OCI-LY3 (cell line): ENCODE data around the gene GFPT1.
"Not testable (repeated sequence)": the region's sequence is repeated elsewhere in the genome, so short reads cannot be mapped to it uniquely, and the experiment has no call there.

ENCODE experiments used
- H2AFZ ChIP-seq: fragments of 200-600, 300-600 bp; shearing (Covaris generic); 2 replicates; pipeline ENCODE4 v1.6.0; 2014; ENCODE audit warnings: antibody characterized with exemption, low read depth, low read length
- H3K27ac ChIP-seq: fragments of 200-600, 300-600 bp; sonication (generic); 2 replicates; pipeline ENCODE4 v1.5.1; 2014; ENCODE audit warnings: mild to moderate bottlenecking, low read length, moderate library complexity, mixed read lengths
- H3K27me3 ChIP-seq: fragments of 200-600, 300-600 bp; sonication (generic); 2 replicates; pipeline ENCODE4 v1.6.1; 2014; ENCODE audit warnings: low read depth, low read length, mixed read lengths
- H3K36me3 ChIP-seq: fragments of 200-600, 300-600 bp; sonication (generic); replicated peaks from 2 replicates; pipeline ENCODE3; 2014; ENCODE audit warnings: low read depth, low read length, mixed read lengths
- H3K4me1 ChIP-seq: fragments of 300-600, 200-600 bp; sonication (generic); 2 replicates; pipeline ENCODE4 v1.6.1; 2014; ENCODE audit warnings: low read length, mixed read lengths
- H3K4me2 ChIP-seq: fragments of 200-600, 300-600 bp; sonication (generic); 2 replicates; pipeline ENCODE4 v1.6.1; 2014; ENCODE audit warnings: low read length, mixed read lengths
- H3K4me3 ChIP-seq: fragments of 300-600, 200-600 bp; sonication (generic); 2 replicates; pipeline ENCODE4 v1.5.1; 2014; ENCODE audit warnings: antibody characterized with exemption, mild to moderate bottlenecking, low read length, moderate library complexity
- H3K79me2 ChIP-seq: fragments of 300-600, 200-600 bp; shearing (Covaris generic); 2 replicates; pipeline ENCODE4 v1.6.1; 2014; ENCODE audit warnings: mild to moderate bottlenecking, low read length, mixed read lengths
- H3K9ac ChIP-seq: fragments of 300-600, 200-600 bp; shearing (Covaris generic); 2 replicates; pipeline ENCODE4 v1.6.0; 2014; ENCODE audit warnings: mild to moderate bottlenecking, low read length, moderate library complexity
- H3K9me3 ChIP-seq: fragments of 200-600, 300-600 bp; shearing (Covaris generic); 2 replicates; pipeline ENCODE4 v1.6.1; 2014; ENCODE audit warnings: low read length, mixed read lengths; ENCODE audit not compliant: insufficient read depth
- H4K20me1 ChIP-seq: fragments of 200-600, 300-600 bp; sonication (generic); 2 replicates; pipeline ENCODE4 v1.6.1; 2016; ENCODE audit warnings: low read length, mixed read lengths; ENCODE audit not compliant: insufficient read depth
- EZH2phosphoT487 ChIP-seq: fragments of 200-600 bp; shearing (Covaris generic); IDR thresholded peaks from 2 replicates; pipeline ENCODE4 v1.6.1; 2018; ENCODE audit warnings: antibody characterized with exemption, mixed run types, low read depth
- TF ChIP-seq, protein P1 (sequence below): fragments of 200-600, 300-600 bp; sonication (generic); IDR thresholded peaks from 2 replicates; pipeline ENCODE4 v1.5.1; 2014; ENCODE audit warnings: antibody characterized with exemption, low read length, low read depth

The GFPT1 gene

DNA sequence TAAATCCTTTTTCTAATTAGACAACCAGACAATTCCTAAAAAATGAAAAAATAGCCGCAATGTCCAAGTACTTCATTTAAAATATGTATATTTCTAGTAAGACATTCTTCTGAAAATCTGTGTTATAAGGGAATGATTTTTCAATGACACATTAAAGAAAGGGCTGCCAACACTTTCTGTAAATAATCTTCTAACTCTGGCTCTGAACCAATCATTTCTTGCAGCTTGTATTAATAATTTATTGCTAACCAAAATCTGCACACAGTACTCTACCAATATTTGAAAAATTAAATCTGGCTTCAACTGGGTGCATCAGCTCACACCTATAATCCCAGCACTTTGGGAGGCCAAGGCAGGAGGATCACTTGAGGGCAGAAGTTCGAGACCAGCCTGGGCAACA lies 42.0 kb upstream of the GFPT1 start:
- Histone ChIP-seq H4K20me1 (no peaks in the 10 kb centered on the region), H3K9ac (no peak overlapping the region), H3K9me3 (no peaks in the 10 kb centered on the region), H3K27me3 (no peaks in the 10 kb centered on the region), H2AFZ (no peak overlapping the region), H3K36me3 (no peaks in the 10 kb centered on the region), H3K4me2 (no peak overlapping the region), H3K4me3 (no peak overlapping the region), H3K4me1 (no peaks in the 10 kb centered on the region), H3K79me2 (no peaks in the 10 kb centered on the region), H3K27ac (no peak overlapping the region)
- TF ChIP-seq, protein P1, sequence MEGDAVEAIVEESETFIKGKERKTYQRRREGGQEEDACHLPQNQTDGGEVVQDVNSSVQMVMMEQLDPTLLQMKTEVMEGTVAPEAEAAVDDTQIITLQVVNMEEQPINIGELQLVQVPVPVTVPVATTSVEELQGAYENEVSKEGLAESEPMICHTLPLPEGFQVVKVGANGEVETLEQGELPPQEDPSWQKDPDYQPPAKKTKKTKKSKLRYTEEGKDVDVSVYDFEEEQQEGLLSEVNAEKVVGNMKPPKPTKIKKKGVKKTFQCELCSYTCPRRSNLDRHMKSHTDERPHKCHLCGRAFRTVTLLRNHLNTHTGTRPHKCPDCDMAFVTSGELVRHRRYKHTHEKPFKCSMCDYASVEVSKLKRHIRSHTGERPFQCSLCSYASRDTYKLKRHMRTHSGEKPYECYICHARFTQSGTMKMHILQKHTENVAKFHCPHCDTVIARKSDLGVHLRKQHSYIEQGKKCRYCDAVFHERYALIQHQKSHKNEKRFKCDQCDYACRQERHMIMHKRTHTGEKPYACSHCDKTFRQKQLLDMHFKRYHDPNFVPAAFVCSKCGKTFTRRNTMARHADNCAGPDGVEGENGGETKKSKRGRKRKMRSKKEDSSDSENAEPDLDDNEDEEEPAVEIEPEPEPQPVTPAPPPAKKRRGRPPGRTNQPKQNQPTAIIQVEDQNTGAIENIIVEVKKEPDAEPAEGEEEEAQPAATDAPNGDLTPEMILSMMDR: no peak
- TF ChIP-seq EZH2phosphoT487: no peak

- TF ChIP-seq, protein P1: no peak
- no peak for TF ChIP-seq EZH2phosphoT487
- H2AFZ ChIP-seq: no peak overlapping the region
- no peak overlapping the region for H3K27ac ChIP-seq
- H3K27me3 ChIP-seq: no peaks in the 10 kb centered on the region
- no peak overlapping the region for H3K9ac ChIP-seq
- H3K4me3 ChIP-seq: no peak overlapping the region
- H3K4me2 ChIP-seq: no peak overlapping the region
- no peaks in the 10 kb centered on the region for H3K79me2 ChIP-seq
- no peaks in the 10 kb centered on the region for H3K9me3 ChIP-seq
- no peaks in the 10 kb centered on the region for H4K20me1 ChIP-seq
- no peaks in the 10 kb centered on the region for H3K36me3 ChIP-seq
- no peaks in the 10 kb centered on the region for H3K4me1 ChIP-seq
These were observed 37.4 kb upstream of the GFPT1 start for GRCh38 chr2:69424419-69424818.

DNA sequence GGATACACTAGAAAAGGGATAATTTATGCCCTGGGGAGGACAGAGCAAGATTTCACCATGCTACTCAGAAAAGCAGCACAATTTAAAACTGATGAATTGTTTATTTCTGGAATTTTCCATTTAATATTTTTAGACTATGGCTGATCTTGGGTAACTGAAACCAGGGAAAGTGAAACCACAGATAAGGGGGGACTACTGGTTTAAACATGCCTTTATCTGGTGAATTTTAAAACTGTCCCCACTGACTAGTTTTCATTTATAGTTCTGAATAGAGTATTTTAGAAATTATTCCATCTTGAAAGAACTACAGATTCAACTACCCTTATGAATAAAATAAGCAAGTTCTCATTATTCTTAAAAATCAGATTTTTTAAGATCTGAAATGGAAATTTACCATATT lies 35.2 kb upstream of the GFPT1 start:
- Histone ChIP-seq H3K9me3 (no peaks in the 10 kb centered on the region), H3K27me3 (no peaks in the 10 kb centered on the region), H3K4me3 (no peak overlapping the region), H2AFZ (no peak overlapping the region), H3K36me3 (no peaks in the 10 kb centered on the region), H4K20me1 (no peaks in the 10 kb centered on the region), H3K9ac (no peak overlapping the region), H3K4me2 (no peak overlapping the region), H3K4me1 (no peaks in the 10 kb centered on the region), H3K79me2 (no peaks in the 10 kb centered on the region), H3K27ac (no peak overlapping the region)
- TF ChIP-seq EZH2phosphoT487: no peak
- TF ChIP-seq, protein P1: no peak

DNA sequence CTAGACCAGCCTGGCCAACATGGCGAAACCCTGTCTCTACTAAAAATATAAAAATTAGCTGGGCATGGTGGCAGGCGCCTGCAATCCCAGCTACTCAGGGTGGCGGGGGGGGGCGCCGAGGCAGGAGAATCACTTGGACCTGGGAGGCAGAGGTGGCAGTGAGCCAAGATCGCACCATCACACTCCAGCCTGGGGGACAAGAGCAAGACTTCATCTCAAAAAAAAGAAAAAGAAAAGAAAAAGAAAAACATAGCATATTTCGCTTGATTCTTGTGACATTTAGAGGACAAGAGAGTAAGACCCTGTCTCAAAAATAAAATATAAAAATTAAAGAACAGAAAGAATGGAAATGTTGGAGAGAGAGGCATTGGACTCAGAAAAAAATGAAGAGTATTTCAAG lies 32.1 kb upstream of the GFPT1 start:
- H3K4me3 ChIP-seq, H4K20me1 ChIP-seq, H3K4me2 ChIP-seq, H3K9ac ChIP-seq, H3K27ac ChIP-seq, H2AFZ ChIP-seq, H3K9me3 ChIP-seq, H3K79me2 ChIP-seq, H3K36me3 ChIP-seq, H3K27me3 ChIP-seq, H3K4me1 ChIP-seq: not testable (repeated sequence)

DNA sequence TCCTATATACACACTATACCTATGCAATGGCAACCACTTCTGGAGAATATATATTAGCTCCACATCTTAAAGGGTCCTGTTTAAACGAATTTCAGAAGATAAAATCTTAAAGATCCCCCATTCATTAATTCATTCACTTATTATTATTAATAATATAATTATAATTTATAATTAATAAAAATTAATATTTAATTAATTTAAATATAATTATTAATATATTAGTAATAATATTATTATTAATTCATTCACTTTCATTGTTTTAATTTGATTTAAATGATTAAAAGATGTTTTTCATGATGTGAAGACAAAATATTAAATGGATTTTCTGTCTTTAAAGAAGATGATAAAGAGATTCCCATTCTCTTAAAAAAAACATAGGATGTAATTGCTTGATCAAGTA lies 29.1 kb upstream of the GFPT1 start:
- peaks cover 5% of the 10 kb centered on the region for H3K36me3 ChIP-seq
- no peaks in the 10 kb centered on the region for H3K27me3 ChIP-seq
- H3K27ac ChIP-seq: no peak overlapping the region
- no peak overlapping the region for H3K4me2 ChIP-seq
- no peak overlapping the region for H3K9ac ChIP-seq
- no peaks in the 10 kb centered on the region for H3K79me2 ChIP-seq
- H4K20me1 ChIP-seq: no peaks in the 10 kb centered on the region
- H3K4me1 ChIP-seq: no peaks in the 10 kb centered on the region
- no peak overlapping the region for H2AFZ ChIP-seq
- TF ChIP-seq, protein P1: no peak
- H3K9me3 ChIP-seq: no peaks in the 10 kb centered on the region
- H3K4me3 ChIP-seq: no peak overlapping the region
